GM18858 (cell line): Measurements from ENCODE around the gene APBA2.

ENCODE experiments used
- ATAC-seq: cut with Tn5 transposase; IDR thresholded peaks from one replicate; pipeline ENCODE4 v1.9.1; 2021; ENCODE audit not compliant: unreplicated experiment

APBA2 gene

GRCh38 chr15:28895146-28895545, 9.4 kb downstream of the APBA2 start:
- ATAC-seq: no peak

GRCh38 chr15:28895566-28895965, 9.8 kb downstream of the APBA2 start:
- ATAC-seq: no peak

GRCh38 chr15:28896951-28897350, 11.2 kb downstream of the APBA2 start:
- no peak for ATAC-seq

GRCh38 chr15:28897861-28898585, 12.2 kb downstream of the APBA2 start:
- no peak for ATAC-seq

GRCh38 chr15:28899061-28899738, 13.4 kb downstream of the APBA2 start:
- ATAC-seq: no peak

GRCh38 chr15:28900041-28900891, 14.5 kb downstream of the APBA2 start:
- no peak for ATAC-seq

- no peak for ATAC-seq
Observed at GRCh38 chr15:28900892-28901586, 15.3 kb downstream of the APBA2 start.

- ATAC-seq: no peak
Observed at GRCh38 chr15:28901587-28901980, 15.8 kb downstream of the APBA2 start.

- ATAC-seq: no peak
Observed at GRCh38 chr15:28901987-28902745, 16.4 kb downstream of the APBA2 start.

GRCh38 chr15:28902856-28903255, 17.1 kb downstream of the APBA2 start:
- ATAC-seq: no peak

GRCh38 chr15:28903555-28903954, 17.8 kb downstream of the APBA2 start:
- ATAC-seq: no peak

GRCh38 chr15:28904003-28904402, 18.2 kb downstream of the APBA2 start:
- no peak for ATAC-seq

- no peak for ATAC-seq
Observed at GRCh38 chr15:28904541-28905315, 19.0 kb downstream of the APBA2 start.

GRCh38 chr15:28907338-28907960, 21.7 kb downstream of the APBA2 start:
- ATAC-seq: no peak

GRCh38 chr15:28909958-28910500, 24.3 kb downstream of the APBA2 start:
- ATAC-seq: no peak

- ATAC-seq: no peak
Observed at GRCh38 chr15:28911310-28911931, 25.6 kb downstream of the APBA2 start.

- no peak for ATAC-seq
Observed at GRCh38 chr15:28912422-28912821, 26.6 kb downstream of the APBA2 start.

- ATAC-seq: no peak
Observed at GRCh38 chr15:28913171-28913765, 27.5 kb downstream of the APBA2 start.
